ENCODE data around the gene TAS2R46. TPM values are rescaled to one million over a fixed set of nuclear protein-coding genes. Genes with fewer than 3 reads are reported as not detected.
"Not testable (repeated sequence)": the region's sequence is repeated elsewhere in the genome, so short reads cannot be mapped to it uniquely, and the experiment has no call there.

The TAS2R46 gene
- total RNA-seq (2021), result 1.2 and 1.5 TPM in 2 replicates
- Bru-seq, nascent RNA, result percentile 89 among the genes with signal in this experiment
- percentile 81 among the genes with signal in this experiment for BruChase-seq, experiment 1, labeled RNA remaining after a 2-hour chase
- BruChase-seq, experiment 2, labeled RNA remaining after a 6-hour chase, result percentile 72 among the genes with signal in this experiment
- long read RNA-seq, result 0 reads

- H3K9me2 ChIP-seq (ENCODE audit: insufficient read depth); H3K27me3 ChIP-seq (ENCODE audit: insufficient read depth, low read depth); H3K27ac ChIP-seq; H3K4me3 ChIP-seq; intact Hi-C loops (cut with micrococcal nuclease; ENCODE audit: unreplicated experiment); H3K36me3 ChIP-seq (ENCODE audit: low read depth); H3K4me1 ChIP-seq (replicated peaks; ENCODE audit: insufficient read depth); H2AFZ ChIP-seq; DNase-seq; CTCF ChIA-PET; BruUV-seq (replicated peaks); H4K20me1 ChIP-seq (ENCODE audit: insufficient read depth); H3K9me3 ChIP-seq (ENCODE audit: insufficient read depth, low read depth); H3K4me2 ChIP-seq; H3F3A ChIP-seq (ENCODE audit: insufficient read depth, low read depth); H3K79me2 ChIP-seq (ENCODE audit: low read depth); POLR2A ChIA-PET (ENCODE audit: unreplicated experiment): not testable (repeated sequence)
Measured at GRCh38 chr12:11062194-11062593, at the start of gene TAS2R46. TAS2R46 (minus strand) TSS chr12:11062294; CDS start chr12:11062294, 0 bp downstream.

DNA sequence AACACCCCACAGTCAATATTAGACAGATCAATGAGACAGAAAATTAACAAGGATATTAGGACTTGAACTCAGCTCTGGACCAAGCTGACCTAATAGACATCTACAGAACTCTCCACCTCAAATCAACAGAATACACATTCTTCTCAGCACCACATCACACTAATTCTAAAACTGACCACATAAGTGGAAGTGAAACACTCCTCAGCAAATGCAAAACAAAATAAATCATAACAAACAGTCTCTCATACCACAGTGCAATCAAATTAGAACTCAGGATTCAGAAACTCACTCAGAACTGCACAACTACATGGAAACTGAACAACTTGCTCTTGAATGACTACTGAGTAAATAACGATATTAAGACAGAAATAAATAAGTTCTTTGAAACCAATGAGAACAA, 49.1 kb upstream of the TAS2R46 start:
- CTCF ChIA-PET; H3K4me3 ChIP-seq; H2AFZ ChIP-seq; POLR2A ChIA-PET (ENCODE audit: unreplicated experiment); H4K20me1 ChIP-seq (ENCODE audit: insufficient read depth); BruUV-seq (replicated peaks); H3K4me2 ChIP-seq; H3K9me3 ChIP-seq (ENCODE audit: insufficient read depth, low read depth); H3K9me2 ChIP-seq (ENCODE audit: insufficient read depth); H3K27me3 ChIP-seq (ENCODE audit: insufficient read depth, low read depth); H3K79me2 ChIP-seq (ENCODE audit: low read depth); DNase-seq; H3K4me1 ChIP-seq (replicated peaks; ENCODE audit: insufficient read depth); H3K27ac ChIP-seq; intact Hi-C loops (cut with micrococcal nuclease; ENCODE audit: unreplicated experiment); H3F3A ChIP-seq (ENCODE audit: insufficient read depth, low read depth); H3K36me3 ChIP-seq (ENCODE audit: low read depth): not testable (repeated sequence)

DNA sequence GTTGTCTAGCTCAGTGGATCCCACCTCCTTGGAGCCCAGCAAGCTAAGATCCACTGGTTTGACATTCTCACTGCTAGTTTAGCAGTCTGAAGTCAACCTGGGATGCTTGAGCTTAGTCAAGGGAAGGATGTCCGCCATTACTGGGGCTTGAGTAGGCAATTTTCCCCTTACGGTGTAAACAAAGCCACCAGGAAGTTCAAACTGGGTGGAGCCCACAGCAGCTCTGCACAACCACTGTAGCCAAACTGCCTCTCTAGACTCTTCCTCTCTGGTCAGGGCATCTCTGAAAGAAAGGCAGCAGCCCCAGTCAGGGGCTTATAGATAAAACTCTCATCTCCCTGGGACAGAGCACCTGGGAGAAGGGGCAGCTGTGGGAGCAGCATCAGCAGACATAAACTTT, 46.8 kb upstream of the TAS2R46 start:
- TF ChIP-seq EZH2 (IDR thresholded peaks at IDR 0.05; ENCODE audit: low read depth), result no peak
- TF ChIP-seq, protein P1, sequence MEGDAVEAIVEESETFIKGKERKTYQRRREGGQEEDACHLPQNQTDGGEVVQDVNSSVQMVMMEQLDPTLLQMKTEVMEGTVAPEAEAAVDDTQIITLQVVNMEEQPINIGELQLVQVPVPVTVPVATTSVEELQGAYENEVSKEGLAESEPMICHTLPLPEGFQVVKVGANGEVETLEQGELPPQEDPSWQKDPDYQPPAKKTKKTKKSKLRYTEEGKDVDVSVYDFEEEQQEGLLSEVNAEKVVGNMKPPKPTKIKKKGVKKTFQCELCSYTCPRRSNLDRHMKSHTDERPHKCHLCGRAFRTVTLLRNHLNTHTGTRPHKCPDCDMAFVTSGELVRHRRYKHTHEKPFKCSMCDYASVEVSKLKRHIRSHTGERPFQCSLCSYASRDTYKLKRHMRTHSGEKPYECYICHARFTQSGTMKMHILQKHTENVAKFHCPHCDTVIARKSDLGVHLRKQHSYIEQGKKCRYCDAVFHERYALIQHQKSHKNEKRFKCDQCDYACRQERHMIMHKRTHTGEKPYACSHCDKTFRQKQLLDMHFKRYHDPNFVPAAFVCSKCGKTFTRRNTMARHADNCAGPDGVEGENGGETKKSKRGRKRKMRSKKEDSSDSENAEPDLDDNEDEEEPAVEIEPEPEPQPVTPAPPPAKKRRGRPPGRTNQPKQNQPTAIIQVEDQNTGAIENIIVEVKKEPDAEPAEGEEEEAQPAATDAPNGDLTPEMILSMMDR (conservative IDR thresholded peaks at IDR 0.05), result no peak
- ChIA-PET CTCF (no interaction called here), POLR2A (ENCODE audit: unreplicated experiment) (no interaction called here)
- no peaks in the 10 kb centered on the region for H3K9me2 ChIP-seq (ENCODE audit: insufficient read depth)
- no peaks in the 10 kb centered on the region for H3K79me2 ChIP-seq (ENCODE audit: low read depth)
- H3K27ac ChIP-seq, result no peak overlapping the region
- no peaks in the 10 kb centered on the region for H3K27me3 ChIP-seq (ENCODE audit: insufficient read depth, low read depth)
- no peak for DNase-seq
- H3K9me3 ChIP-seq (ENCODE audit: insufficient read depth, low read depth), result no peaks in the 10 kb centered on the region
- H3K4me1 ChIP-seq (replicated peaks; ENCODE audit: insufficient read depth), result no peaks in the 10 kb centered on the region
- no peaks in the 10 kb centered on the region for H4K20me1 ChIP-seq (ENCODE audit: insufficient read depth)
- H3K36me3 ChIP-seq (ENCODE audit: low read depth), result no peaks in the 10 kb centered on the region
- BruUV-seq (replicated peaks), result no TSS peak
- H3K4me2 ChIP-seq, result no peak overlapping the region
- no peak overlapping the region for H2AFZ ChIP-seq
- H3F3A ChIP-seq (ENCODE audit: insufficient read depth, low read depth), result no peaks in the 10 kb centered on the region
- intact Hi-C loops (cut with micrococcal nuclease; ENCODE audit: unreplicated experiment), result no loop called here
- no peak overlapping the region for H3K4me3 ChIP-seq

- POLR2A ChIA-PET (ENCODE audit: unreplicated experiment), result no interaction called here
- no peak overlapping the region for H3K4me3 ChIP-seq
- H3K27ac ChIP-seq, result no peak overlapping the region
- H4K20me1 ChIP-seq (ENCODE audit: insufficient read depth), result no peaks in the 10 kb centered on the region
- no peaks in the 10 kb centered on the region for H3F3A ChIP-seq (ENCODE audit: insufficient read depth, low read depth)
- no peaks in the 10 kb centered on the region for H3K27me3 ChIP-seq (ENCODE audit: insufficient read depth, low read depth)
- no peak for DNase-seq
- TF ChIP-seq EZH2 (IDR thresholded peaks at IDR 0.05; ENCODE audit: low read depth), result no peak
- TF ChIP-seq, protein P1 (conservative IDR thresholded peaks at IDR 0.05), result no peak
- no peaks in the 10 kb centered on the region for H3K9me3 ChIP-seq (ENCODE audit: insufficient read depth, low read depth)
- no peaks in the 10 kb centered on the region for H3K4me1 ChIP-seq (replicated peaks; ENCODE audit: insufficient read depth)
- no peaks in the 10 kb centered on the region for H3K79me2 ChIP-seq (ENCODE audit: low read depth)
- BruUV-seq (replicated peaks), result no TSS peak
- CTCF ChIA-PET, result no interaction called here
- H3K9me2 ChIP-seq (ENCODE audit: insufficient read depth), result no peaks in the 10 kb centered on the region
- no peak overlapping the region for H3K4me2 ChIP-seq
- intact Hi-C loops (cut with micrococcal nuclease; ENCODE audit: unreplicated experiment), result no loop called here
- H2AFZ ChIP-seq, result no peak overlapping the region
- no peaks in the 10 kb centered on the region for H3K36me3 ChIP-seq (ENCODE audit: low read depth)
Measured at GRCh38 chr12:11107719-11108118, 45.6 kb upstream of the TAS2R46 start.

Measured in PC-9 (cell line).